OCI-M1 (cell line): ENCODE results near the gene CHST15.
A peak's percentile ranks its signal among the peaks of the same experiment; 100 is the strongest.
"Not testable (repeated sequence)": the region's sequence is repeated elsewhere in the genome, so short reads cannot be mapped to it uniquely, and the experiment has no call there.

Source experiments
- DNase-seq: peaks from one replicate; lab custom pipeline; 2025; lab: John Stamatoyannopoulos, UW

Gene CHST15

DNA sequence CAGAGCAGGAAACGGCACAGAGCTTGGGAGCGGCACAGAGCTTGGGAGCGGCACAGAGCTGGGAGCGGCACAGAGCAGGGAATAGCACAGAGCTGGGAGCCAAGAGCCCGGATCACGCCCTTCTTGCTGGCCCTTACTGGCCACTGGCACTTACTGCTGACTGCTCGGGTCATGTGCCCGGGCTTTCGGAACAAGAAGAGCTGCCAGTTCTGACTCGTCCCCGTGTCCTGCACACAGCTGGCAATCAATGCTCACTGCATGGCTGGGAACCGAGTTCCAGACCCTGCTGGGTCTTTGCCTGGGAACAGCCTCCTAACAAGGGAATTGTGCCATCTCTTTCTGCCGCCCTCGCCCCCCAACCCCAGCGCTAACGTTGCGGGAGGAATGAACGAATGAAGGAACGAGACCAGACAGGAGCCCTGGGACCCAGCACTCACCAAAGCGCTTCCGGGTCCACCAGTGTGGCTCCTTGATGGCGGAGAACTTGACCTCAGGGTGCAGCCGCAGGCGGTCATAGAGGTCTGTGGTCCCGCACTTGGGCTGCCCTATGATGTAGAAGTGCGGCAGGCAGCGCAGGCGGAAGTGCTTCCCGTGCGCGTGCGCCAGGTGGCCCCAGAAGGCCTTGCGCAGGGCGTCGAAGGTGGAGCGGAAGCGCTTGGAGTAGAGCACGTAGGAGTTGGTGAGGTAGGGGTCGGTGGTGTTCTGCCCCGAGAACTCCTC, 49.1 kb downstream of the CHST15 start:
- no peak for DNase-seq

- DNase-seq: no peak
Observed at GRCh38 chr10:124043310-124044142, 49.9 kb downstream of the CHST15 start.

GRCh38 chr10:124042656-124043309, 50.6 kb downstream of the CHST15 start:
- DNase-seq: no peak

- DNase-seq: no peak
Observed at GRCh38 chr10:124041675-124042445, 51.5 kb downstream of the CHST15 start.

- peak; percentile 29 for DNase-seq
Observed at GRCh38 chr10:124040451-124041188, 52.8 kb downstream of the CHST15 start.

DNA sequence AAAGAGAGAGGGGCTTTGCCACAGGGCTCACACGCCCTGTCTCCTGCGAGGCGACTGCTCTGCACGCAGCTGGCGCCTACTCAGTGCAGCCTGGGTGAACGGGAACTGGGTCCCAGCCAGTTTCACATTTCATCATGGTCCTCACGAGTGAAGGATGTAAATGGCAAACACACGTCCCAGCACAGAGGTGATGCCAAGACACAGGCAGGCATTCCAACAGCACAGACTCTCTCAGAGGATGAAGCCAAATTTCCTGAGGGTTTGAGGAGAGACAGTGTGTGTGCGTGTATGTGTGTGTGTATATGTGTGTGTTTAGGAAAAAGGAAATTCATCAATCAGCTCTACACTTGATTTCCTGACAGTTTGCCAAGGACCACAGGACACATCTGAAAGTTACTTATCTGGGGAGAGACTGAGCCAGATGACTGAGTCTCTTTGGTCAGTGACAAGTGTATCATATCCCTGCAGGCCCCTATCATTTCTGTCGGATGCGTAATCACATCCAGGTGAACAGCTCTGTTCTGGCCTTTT, 53.9 kb downstream of the CHST15 start:
- peak; percentile 32 for DNase-seq

DNA sequence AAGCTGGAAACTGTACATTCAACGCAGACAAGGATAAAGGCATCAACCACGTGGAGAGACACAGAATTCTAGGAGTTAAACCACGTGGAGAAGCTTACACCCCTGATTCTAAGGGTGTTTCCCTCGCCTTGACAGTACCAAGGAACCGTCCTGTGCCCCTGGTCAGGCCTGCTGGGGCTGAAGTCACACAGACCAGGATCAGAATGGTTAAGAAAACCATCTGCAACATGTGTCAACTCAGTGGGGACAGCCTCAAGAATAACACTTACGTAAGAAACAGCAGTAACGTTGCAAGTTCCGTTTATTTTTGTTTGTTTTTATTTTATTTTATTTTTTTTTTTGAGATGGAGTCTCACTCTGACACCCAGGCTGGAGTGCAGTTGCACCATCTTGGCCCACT, 55.6 kb downstream of the CHST15 start:
- DNase-seq: no peak

DNA sequence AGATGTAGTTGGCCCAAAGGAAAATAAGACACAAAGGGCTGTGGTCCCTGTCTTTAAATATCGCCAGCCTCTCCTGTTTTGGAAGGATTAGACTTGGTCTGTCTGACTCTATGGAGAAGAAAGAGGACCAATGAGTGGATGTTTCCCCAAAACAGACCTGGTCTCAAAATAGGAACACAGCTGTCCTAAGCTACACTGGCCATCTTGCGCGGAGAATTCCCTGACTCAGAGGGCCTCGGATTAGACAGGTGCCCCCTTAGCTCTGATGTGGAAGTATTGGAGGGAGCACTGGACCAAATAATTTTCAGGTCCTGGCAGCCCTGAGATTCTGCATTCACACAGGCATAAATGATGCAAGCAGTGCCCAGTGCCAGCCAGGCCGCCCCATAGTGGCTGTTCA, 56.1 kb downstream of the CHST15 start:
- DNase-seq: no peak

DNA sequence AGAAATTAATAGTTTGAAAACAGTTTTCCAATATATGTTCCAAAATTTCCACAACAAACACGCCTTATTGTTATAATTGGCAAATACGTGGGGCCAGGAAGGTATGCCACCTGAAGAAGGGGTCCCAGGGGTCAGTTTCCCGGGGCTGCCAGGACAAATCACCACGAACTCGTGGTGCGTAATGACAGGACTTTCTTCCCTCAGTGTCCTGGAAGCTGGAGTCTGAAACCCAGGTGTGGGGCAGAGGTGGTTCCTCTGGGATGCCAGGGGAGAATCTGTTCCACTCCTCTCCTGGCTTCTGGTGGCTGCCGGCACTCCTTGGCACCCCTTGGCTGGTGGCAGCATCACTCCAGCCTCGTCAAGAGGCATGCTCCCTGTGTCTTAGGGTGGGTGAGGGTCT, 56.7 kb downstream of the CHST15 start:
- no peak for DNase-seq

- peak; percentile 91 for DNase-seq
Observed at GRCh38 chr10:124035928-124036558, 57.4 kb downstream of the CHST15 start.

- no peak for DNase-seq
Observed at GRCh38 chr10:124035306-124035927, 58.0 kb downstream of the CHST15 start.

GRCh38 chr10:124034576-124035305, 58.7 kb downstream of the CHST15 start:
- not testable (repeated sequence) for DNase-seq

DNA sequence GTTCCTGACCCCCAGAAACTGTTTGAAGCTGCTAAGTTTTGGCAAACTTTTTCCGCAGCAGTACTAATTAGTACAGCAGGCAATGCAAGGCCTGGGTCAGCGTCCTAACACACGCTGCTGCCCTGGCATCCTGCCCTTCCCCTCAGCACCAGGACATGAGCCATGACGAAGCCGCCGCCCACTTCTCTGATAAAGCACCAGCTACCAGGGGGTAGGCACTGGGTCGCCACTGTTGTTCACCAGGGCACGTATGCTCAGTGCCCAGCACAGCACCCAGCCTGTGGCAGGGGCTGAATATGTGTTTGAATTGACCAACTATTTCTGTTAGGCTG, 59.5 kb downstream of the CHST15 start:
- no peak for DNase-seq

DNA sequence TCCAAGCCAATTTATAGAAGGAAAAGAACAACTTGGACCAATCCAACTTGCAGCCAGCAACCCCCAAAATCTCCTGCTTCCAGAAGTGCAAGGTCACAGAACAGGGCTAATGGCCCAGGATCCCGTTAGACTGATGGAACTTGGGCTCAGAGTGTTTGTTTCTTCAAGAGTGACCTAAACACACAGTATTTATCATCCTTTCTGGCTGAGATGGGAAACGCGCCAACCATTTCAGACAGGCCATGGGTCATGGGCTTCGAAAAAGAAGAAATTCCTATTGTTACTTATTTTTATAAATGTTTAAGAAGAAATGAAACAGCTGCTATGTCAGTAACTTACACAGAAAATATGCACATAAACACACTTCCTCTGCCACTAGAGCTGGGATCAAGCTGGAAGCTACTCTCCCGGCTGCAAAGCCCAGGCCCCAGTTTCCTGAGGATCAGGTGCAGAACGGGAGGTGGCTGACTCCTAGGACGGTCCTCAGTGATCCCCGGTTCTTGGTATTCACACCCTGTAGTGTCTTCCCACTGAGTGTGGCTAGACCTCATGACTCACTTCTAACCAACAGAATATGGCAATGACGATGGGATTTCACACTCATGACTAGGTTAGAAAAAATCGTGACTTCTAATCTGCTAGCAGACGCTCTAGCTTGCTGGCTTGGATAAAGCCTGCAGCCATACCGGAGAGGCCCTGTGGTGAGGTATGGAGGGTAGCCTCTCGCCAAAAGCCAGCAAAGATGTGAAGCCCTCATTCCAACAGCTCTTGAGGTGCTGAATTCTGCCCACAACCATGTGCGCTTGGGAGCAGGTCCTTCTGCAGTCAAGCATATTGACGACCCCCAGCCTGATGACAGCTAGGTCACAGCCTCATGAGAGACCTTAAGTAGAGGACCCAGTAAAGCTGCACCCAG, 60.2 kb downstream of the CHST15 start:
- peak; percentile 80 for DNase-seq

- no peak for DNase-seq
Observed at GRCh38 chr10:124032087-124032935, 61.1 kb downstream of the CHST15 start.

DNA sequence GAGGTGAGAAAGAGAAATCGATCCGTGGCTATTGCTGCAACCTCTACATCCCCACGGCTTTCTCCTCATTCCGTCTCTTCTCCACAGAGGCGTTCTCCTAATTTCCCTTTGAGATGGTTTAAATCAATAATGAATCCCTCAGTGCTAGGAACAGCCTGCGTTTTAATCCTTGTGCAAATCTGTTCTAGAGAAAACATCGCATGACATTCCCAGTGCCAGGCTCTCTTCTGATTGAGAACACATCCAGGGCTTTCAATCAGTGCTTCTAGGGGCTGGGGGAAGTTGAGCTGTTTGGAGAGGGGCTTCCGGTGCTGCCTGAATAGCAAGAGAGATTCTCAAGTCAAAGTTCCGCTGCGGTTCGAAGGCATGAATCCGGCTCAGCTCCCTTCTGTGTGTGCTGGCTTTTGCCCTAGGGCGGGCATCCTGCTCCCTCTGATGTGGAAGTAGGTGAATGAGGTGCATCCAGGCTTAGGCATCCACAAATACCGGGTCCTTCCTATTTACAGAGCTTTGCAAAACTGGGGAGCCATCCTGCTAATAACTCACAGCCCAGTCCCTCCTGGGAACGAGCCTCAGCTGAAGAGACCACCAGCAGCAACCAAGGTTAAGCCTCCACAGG, 62.8 kb downstream of the CHST15 start:
- no peak for DNase-seq

DNA sequence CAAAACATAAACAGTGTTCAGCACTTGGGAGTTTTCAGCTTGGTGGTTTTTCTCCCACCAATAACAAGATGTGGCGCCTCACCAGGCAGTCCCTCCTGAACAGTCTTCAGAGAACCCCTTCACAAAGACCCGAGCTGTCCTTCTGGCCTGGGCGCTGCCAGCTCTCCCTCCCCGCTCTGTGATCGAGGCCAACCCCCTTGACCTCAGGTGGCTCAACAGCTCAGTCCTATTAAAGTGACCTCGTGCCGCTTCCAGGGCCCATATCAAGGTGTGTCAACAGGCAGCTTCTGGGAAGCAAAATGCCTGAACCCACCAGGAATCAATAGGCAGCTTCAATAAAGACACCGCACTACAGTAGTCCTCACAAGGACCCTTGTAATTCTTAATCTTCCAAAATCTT, 63.3 kb downstream of the CHST15 start:
- no peak for DNase-seq
